HepG2 (cell line): Measurements from ENCODE around the gene C1orf74. TPM values are rescaled to one million over a fixed set of nuclear protein-coding genes. Genes with fewer than 3 reads are reported as not detected.

ENCODE experiments used
- ARHGAP35 ChIP-seq: sonication (generic); formaldehyde crosslinking; IDR thresholded peaks from 2 replicates; pipeline ENCODE4 v1.9.0; 2022; ENCODE audit warnings: mild to moderate bottlenecking, inconsistent platforms, moderate library complexity, missing genetic modification reagents, borderline replicate concordance
- ARID4A ChIP-seq: sonication (generic); formaldehyde crosslinking; IDR thresholded peaks from 2 replicates; pipeline ENCODE4 v1.5.0; 2020; ENCODE audit warnings: mild to moderate bottlenecking, missing genetic modification reagents, borderline replicate concordance
- BRF2 ChIP-seq: sonication (generic); formaldehyde crosslinking; IDR thresholded peaks from 2 replicates; pipeline ENCODE4 v1.8.1; 2022; ENCODE audit warnings: mild to moderate bottlenecking, missing genetic modification reagents
- DMAP1 ChIP-seq: IDR thresholded peaks from 2 replicates; pipeline ENCODE4 v1.6.1; 2016
- ETV5 ChIP-seq: IDR thresholded peaks from 2 replicates; pipeline ENCODE4 v1.6.1; 2018; ENCODE audit warnings: missing biosample characterization, missing genetic modification reagents, inconsistent platforms, borderline replicate concordance
- HOXA5 ChIP-seq: sonication (generic); formaldehyde crosslinking; IDR thresholded peaks from 2 replicates; pipeline ENCODE4 v1.4.0; 2020; ENCODE audit warnings: missing genetic modification reagents
- HOXA7 ChIP-seq: sonication (generic); formaldehyde crosslinking; IDR thresholded peaks from 2 replicates; pipeline ENCODE4 v1.8.1; 2022; ENCODE audit warnings: mild to moderate bottlenecking, missing genetic modification reagents, moderate library complexity
- JUNB ChIP-seq: sonication (generic); formaldehyde crosslinking; IDR thresholded peaks from 2 replicates; pipeline ENCODE4 v1.8.0; 2022; ENCODE audit warnings: missing genetic modification reagents, mild to moderate bottlenecking, borderline replicate concordance
- MIER3 ChIP-seq: IDR thresholded peaks from 2 replicates; pipeline ENCODE4 v1.6.1; 2016; ENCODE audit warnings: missing compliant biosample characterization, borderline replicate concordance
- MTA3 ChIP-seq: sonication (generic); formaldehyde crosslinking; IDR thresholded peaks from 2 replicates; pipeline ENCODE4 v1.4.0; 2020; ENCODE audit warnings: missing genetic modification reagents
- PLRG1 ChIP-seq: fragments of 450-650 bp; conservative IDR thresholded peaks from 2 replicates; pipeline ENCODE4 v1.6.1; 2016
- SP140L ChIP-seq: sonication (generic); formaldehyde crosslinking; IDR thresholded peaks from 2 replicates; pipeline ENCODE4 v1.4.0; 2020; ENCODE audit warnings: missing genetic modification reagents, borderline replicate concordance
- SSRP1 ChIP-seq: IDR thresholded peaks from 2 replicates; pipeline ENCODE4 v1.6.1; 2016; ENCODE audit warnings: control low read depth
- TEAD2 ChIP-seq: sonication (generic); formaldehyde crosslinking; IDR thresholded peaks from 2 replicates; pipeline ENCODE4 v1.9.0; 2021; ENCODE audit warnings: missing genetic modification reagents
- ZNF232 ChIP-seq: sonication (generic); formaldehyde crosslinking; IDR thresholded peaks from 2 replicates; pipeline ENCODE4 v1.4.0; 2020; ENCODE audit warnings: missing genetic modification reagents, borderline replicate concordance
- ZNF335 ChIP-seq: sonication (generic); formaldehyde crosslinking; IDR thresholded peaks from 2 replicates; pipeline ENCODE4 v1.4.0; 2020; ENCODE audit warnings: missing genetic modification reagents
- ZNF337 ChIP-seq: sonication (generic); formaldehyde crosslinking; IDR thresholded peaks from 2 replicates; pipeline ENCODE4 v1.5.1; 2020; ENCODE audit warnings: missing genetic modification reagents, low read depth, mild to moderate bottlenecking, borderline replicate concordance
- ZNF572 ChIP-seq: sonication (generic); formaldehyde crosslinking; IDR thresholded peaks from 2 replicates; pipeline ENCODE4 v1.5.1; 2020; ENCODE audit warnings: mild to moderate bottlenecking, missing genetic modification reagents
- ZNF616 ChIP-seq: sonication (generic); formaldehyde crosslinking; IDR thresholded peaks from 2 replicates; pipeline ENCODE4 v1.5.0; 2020; ENCODE audit warnings: low read depth, mild to moderate bottlenecking, missing genetic modification reagents
- ZNF619 ChIP-seq: sonication (generic); formaldehyde crosslinking; IDR thresholded peaks from 2 replicates; pipeline ENCODE4 v1.4.0; 2020; ENCODE audit warnings: mild to moderate bottlenecking, missing genetic modification reagents
- ZSCAN25 ChIP-seq: sonication (generic); formaldehyde crosslinking; IDR thresholded peaks from 2 replicates; pipeline ENCODE4 v1.8.0; 2022; ENCODE audit warnings: mild to moderate bottlenecking, missing genetic modification reagents
- ZSCAN29 ChIP-seq: sonication (generic); formaldehyde crosslinking; conservative IDR thresholded peaks from 2 replicates; pipeline ENCODE4 v1.4.0; 2020; ENCODE audit warnings: mild to moderate bottlenecking, missing genetic modification reagents
- ZSCAN9 ChIP-seq: IDR thresholded peaks from 2 replicates; pipeline ENCODE4 v1.6.1; 2016; ENCODE audit warnings: borderline replicate concordance
- polyA plus RNA-seq, 8 experiments: library from polyadenylated mRNA; depleted of rRNA in 3 of 8; stranded (reverse) in 7 of 8; unstranded in 1 of 8; fragments of >200 nt; fragmentation: Illumina TruSeq in 4 of 8; extraction: Trizol in 4 of 8; gene quantifications; 2 replicates each; pipeline versions ENCODE4 v1.2.1 to v1.2.3, GENCODE V29; 2011 to 2016; ENCODE audit warnings: low read depth in 4 of 8, missing spikeins in 1 of 8, mixed read lengths in 1 of 8; ENCODE audit not compliant: insufficient read depth in 1 of 8
- total RNA-seq, 5 experiments: library from RNA; depleted of rRNA; stranded (reverse); fragments of >200 nt; fragmentation: Illumina TruSeq; extraction: Trizol; gene quantifications; 2 replicates each; pipeline ENCODE4 v1.2.3, GENCODE V29; 2016; ENCODE audit warnings: low read depth in 1 of 5
- TF ChIP-seq, protein P1 (sequence below): sonication (generic); formaldehyde crosslinking; conservative IDR thresholded peaks from 2 replicates; pipeline ENCODE4 v1.8.0; 2022; ENCODE audit warnings: mild to moderate bottlenecking, moderate library complexity, missing genetic modification reagents

C1orf74 gene
- total and polyA plus RNA-seq, 2 of the 13 experiments (the other 11 are each of a cell fraction or from before 2014, with no cell fraction given) = 0.33 to 0.71 TPM

- no peak for TF ChIP-seq ZSCAN25 (CRISPR knock-in tag)
- 0 out of 2 replicates have a peak, but pooled peaks have one; percentile 47 for TF ChIP-seq ZNF619
- no peak for TF ChIP-seq SP140L (CRISPR knock-in tag)
- TF ChIP-seq PLRG1 = no peak
- no peak for TF ChIP-seq ZNF335 (CRISPR knock-in tag)
- TF ChIP-seq ETV5 (CRISPR knock-in tag) = peak; percentile 18; the same call in 1 of the 2 replicates
- TF ChIP-seq TEAD2 (CRISPR knock-in tag) = no peak
- TF ChIP-seq, protein P1, sequence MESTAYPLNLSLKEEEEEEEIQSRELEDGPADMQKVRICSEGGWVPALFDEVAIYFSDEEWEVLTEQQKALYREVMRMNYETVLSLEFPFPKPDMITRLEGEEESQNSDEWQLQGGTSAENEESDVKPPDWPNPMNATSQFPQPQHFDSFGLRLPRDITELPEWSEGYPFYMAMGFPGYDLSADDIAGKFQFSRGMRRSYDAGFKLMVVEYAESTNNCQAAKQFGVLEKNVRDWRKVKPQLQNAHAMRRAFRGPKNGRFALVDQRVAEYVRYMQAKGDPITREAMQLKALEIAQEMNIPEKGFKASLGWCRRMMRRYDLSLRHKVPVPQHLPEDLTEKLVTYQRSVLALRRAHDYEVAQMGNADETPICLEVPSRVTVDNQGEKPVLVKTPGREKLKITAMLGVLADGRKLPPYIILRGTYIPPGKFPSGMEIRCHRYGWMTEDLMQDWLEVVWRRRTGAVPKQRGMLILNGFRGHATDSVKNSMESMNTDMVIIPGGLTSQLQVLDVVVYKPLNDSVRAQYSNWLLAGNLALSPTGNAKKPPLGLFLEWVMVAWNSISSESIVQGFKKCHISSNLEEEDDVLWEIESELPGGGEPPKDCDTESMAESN (CRISPR knock-in tag) = 0 out of 2 replicates have a peak, but pooled peaks have one; percentile 22
- TF ChIP-seq HOXA5 = no peak
- no peak for TF ChIP-seq ZSCAN29 (CRISPR knock-in tag)
- TF ChIP-seq ZNF337 (CRISPR knock-in tag) = no peak
- TF ChIP-seq MTA3 = no peak
- TF ChIP-seq ZNF232 = no peak
- TF ChIP-seq ZSCAN9 (CRISPR knock-in tag) = no peak
- no peak for TF ChIP-seq DMAP1 (CRISPR knock-in tag)
- peak; percentile 32; the same call in 1 of the 2 replicates for TF ChIP-seq ARID4A (CRISPR knock-in tag)
- no peak for TF ChIP-seq SSRP1
- 0 out of 2 replicates have a peak, but pooled peaks have one; percentile 32 for TF ChIP-seq ZNF572 (CRISPR knock-in tag)
- TF ChIP-seq HOXA7 (CRISPR knock-in tag) = no peak
- 0 out of 2 replicates have a peak, but pooled peaks have one; percentile 49 for TF ChIP-seq ZNF616 (CRISPR knock-in tag)
- no peak for TF ChIP-seq JUNB (CRISPR knock-in tag)
- no peak for TF ChIP-seq ARHGAP35 (CRISPR knock-in tag)
- TF ChIP-seq BRF2 (CRISPR knock-in tag) = no peak; the same call in 1 of the 2 replicates
- 0 out of 2 replicates have a peak, but pooled peaks have one; percentile 34 for TF ChIP-seq MIER3 (CRISPR knock-in tag)
These were observed at the start of gene C1orf74 (continued) for GRCh38 chr1:209784265-209785169.
